Stomach (tissue), 9 donors: ENCODE measurements around the gene IDI1. TPM values are rescaled to one million over a fixed set of nuclear protein-coding genes. Genes with fewer than 3 reads are reported as not detected.

Experiments used
- DNase-seq, 2 donors: peaks; one replicate each; pipeline versions ENCODE4 v3.0.0 to v3.0.0-alpha.2; 2013 to 2019
- H3K27ac ChIP-seq, 5 donors: fragments of 200-600 bp in 4 of 5; sonication (generic) in 4 of 5; one replicate each; pipeline ENCODE4 v1.5.1; 2013 to 2019; ENCODE audit warnings: mild to moderate bottlenecking in 1 of 5, moderate library complexity in 1 of 5
- H3K27me3 ChIP-seq, 3 donors: fragments of 200-600 bp; sonication (generic); one replicate each; pipeline ENCODE4 v1.5.1; 2017 to 2019; ENCODE audit warnings: mixed run types in 1 of 3
- H3K36me3 ChIP-seq, 4 donors: fragments of 200-600 bp; sonication (generic); 1 replicate in 3 of 4; 2 replicates in 1 of 4; pipeline ENCODE4 v1.5.1; 2016 to 2019
- H3K4me1 ChIP-seq, 4 donors: fragments of 200-600 bp; sonication (generic); one replicate each; pipeline ENCODE4 v1.5.1; 2016 to 2019
- H3K4me3 ChIP-seq, 4 donors: fragments of 200-600 bp; sonication (generic) in 3 of 4; one replicate each; pipeline ENCODE4 v1.5.1; 2016 to 2019; ENCODE audit warnings: mild to moderate bottlenecking in 1 of 4
- H3K9me3 ChIP-seq, 4 donors: fragments of 200-600 bp; sonication (generic); one replicate each; pipeline ENCODE4 v1.5.1; 2016 to 2019
- EP300 ChIP-seq: sonication (generic); formaldehyde crosslinking; IDR thresholded peaks from one replicate; pipeline ENCODE4 v1.6.1; 2017; ENCODE audit warnings: antibody characterized with exemption
- POLR2A ChIP-seq, 4 donors: fragments of 450-650 bp; IDR thresholded peaks; one replicate each; pipeline ENCODE4 v1.6.1; 2016; ENCODE audit warnings: antibody characterized with exemption in 4 of 4, control low read depth in 2 of 4, mild to moderate bottlenecking in 1 of 4, moderate library complexity in 1 of 4
- POLR2AphosphoS5 ChIP-seq, 3 donors: sonication (generic); formaldehyde crosslinking; IDR thresholded peaks; one replicate each; pipeline ENCODE4 v1.6.1; 2016; ENCODE audit warnings: antibody characterized with exemption in 3 of 3
- WGBS, 5 donors: extraction: QIAGEN DNeasy Blood & Tissue Kit in 3 of 5; methylation state at CpG; one replicate each; pipeline versions ENCODE4 v1.1.5 to v1.1.7; 2013 to 2018; 5-methylcytosine and 5-hydroxymethylcytosine counted together
- intact Hi-C: fragments of 100-400 bp; cut with DNase I; formaldehyde crosslinking; loops from one replicate; pipeline ENCODE4 v1.15.1; 2023; ENCODE audit warnings: low total_unique reads
- polyA plus RNA-seq, 3 donors: library from polyadenylated mRNA; stranded (reverse); fragments of 200-250 nt; gene quantifications; one replicate each; pipeline ENCODE4 v1.2.3, GENCODE V29; 2013
- total RNA-seq, 5 donors: library from RNA; depleted of rRNA; stranded (reverse); fragments of >200 nt; gene quantifications; one replicate each; pipeline versions ENCODE4 v1.1.0 to v1.2.3, GENCODE V29; 2014 to 2016
- TF ChIP-seq, protein P1 (sequence below), 7 experiments: fragments of 450-650 bp in 4 of 7; fragments of 200-600 bp in 3 of 7; sonication (generic) in 3 of 7; IDR thresholded peaks; one replicate each; pipeline ENCODE4 v1.5.1; 2016 to 2019; ENCODE audit warnings: antibody characterized with exemption in 7 of 7, control low read depth in 2 of 7, mild to moderate bottlenecking in 1 of 7
- donor health status: healthy with polysubstance abuse.
- donor health status: Bipolar disorder and iron deficiency.
- donor health status: healthy.

IDI1 gene
- total and polyA plus RNA-seq, 8 donors: 18.4 to 79.1 (median 43.2) TPM

DNA sequence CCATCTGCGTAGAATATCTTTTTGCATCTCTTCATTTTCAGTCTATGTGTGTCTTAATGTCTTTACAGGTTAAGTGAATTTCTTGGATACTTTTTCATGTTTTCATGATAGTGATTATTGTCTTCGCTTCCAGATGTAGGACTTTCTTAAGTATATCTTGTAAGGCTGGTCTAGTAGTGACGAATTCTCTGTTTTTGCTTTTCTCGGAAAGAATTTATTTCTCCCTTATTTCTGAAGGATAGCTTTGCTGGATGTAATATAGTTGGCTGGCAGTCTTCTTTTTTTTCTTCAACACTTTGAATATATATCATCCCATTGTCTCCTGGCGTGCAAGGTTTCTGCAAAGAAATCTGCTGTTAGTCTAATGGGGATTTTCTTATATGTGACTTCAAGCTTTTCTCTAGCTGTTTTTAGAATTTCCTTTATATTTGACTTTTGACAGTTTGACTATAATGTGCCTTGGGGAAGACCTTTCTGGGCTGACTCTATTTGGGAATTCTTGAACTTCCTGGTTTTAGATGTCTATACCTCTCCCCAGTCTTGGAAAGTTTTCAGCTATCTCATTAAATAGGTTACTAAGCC, 46.4 kb downstream of the IDI1 start:
- Histone ChIP-seq H3K27me3 (no peaks in the 10 kb centered on the region), H3K27ac (no peak overlapping the region), H3K4me3 (no peak overlapping the region), H3K9me3 (peaks cover 0 to 13% (median 12%) of the 10 kb centered on the region in 4 donors), H3K4me1 (no peaks in the 10 kb centered on the region), H3K36me3 (peaks cover 98 to 100% (median 100%) of the 10 kb centered on the region in 4 donors)
- 97 to 99% (median 99%) methylated on average over 5 of the region's 5 CpGs for WGBS, 5 donors
- no peak for TF ChIP-seq POLR2A (IDR thresholded peaks at IDR 0.05)
- no peak for TF ChIP-seq EP300
- no peak for TF ChIP-seq POLR2AphosphoS5 (IDR thresholded peaks at IDR 0.05)
- TF ChIP-seq, protein P1, sequence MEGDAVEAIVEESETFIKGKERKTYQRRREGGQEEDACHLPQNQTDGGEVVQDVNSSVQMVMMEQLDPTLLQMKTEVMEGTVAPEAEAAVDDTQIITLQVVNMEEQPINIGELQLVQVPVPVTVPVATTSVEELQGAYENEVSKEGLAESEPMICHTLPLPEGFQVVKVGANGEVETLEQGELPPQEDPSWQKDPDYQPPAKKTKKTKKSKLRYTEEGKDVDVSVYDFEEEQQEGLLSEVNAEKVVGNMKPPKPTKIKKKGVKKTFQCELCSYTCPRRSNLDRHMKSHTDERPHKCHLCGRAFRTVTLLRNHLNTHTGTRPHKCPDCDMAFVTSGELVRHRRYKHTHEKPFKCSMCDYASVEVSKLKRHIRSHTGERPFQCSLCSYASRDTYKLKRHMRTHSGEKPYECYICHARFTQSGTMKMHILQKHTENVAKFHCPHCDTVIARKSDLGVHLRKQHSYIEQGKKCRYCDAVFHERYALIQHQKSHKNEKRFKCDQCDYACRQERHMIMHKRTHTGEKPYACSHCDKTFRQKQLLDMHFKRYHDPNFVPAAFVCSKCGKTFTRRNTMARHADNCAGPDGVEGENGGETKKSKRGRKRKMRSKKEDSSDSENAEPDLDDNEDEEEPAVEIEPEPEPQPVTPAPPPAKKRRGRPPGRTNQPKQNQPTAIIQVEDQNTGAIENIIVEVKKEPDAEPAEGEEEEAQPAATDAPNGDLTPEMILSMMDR (IDR thresholded peaks at IDR 0.05): no peak
- intact Hi-C loops: no loop called here
- DNase-seq: no peak

DNA sequence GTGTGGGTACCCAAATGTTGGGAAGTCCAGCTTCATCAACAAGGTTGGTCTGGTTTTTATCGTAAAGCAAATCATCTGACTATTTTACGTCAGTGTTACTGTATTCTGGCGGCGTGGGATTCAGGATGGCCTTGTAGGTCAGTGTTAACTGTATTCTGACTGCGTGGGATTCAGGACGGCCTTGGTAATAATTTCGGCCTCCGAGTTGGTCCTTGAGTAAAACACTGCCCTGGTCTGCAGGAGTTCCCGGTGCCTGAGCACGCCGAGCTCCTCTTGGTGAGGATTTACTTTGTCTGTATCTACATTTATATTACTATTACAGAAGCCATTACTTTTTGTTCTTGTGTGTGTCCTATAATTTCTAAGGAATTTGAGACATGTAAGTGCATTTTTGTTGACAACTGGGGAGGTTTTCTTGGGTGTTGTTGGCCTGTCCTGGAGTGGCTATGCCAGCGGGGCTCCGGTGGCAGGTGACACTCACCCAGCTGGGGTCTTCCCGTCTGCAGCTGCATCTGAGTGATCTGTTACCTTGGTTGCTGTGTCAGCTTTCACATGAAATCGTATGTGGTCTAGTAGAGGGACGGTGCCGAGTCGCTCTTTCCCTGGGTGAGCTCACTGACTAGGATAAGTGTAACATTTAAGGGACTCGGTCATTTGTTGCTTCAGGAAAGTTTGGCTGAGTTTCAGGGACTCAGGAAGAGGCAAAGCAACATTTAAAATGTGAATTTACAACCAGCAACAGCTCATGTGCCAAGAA, 51.5 kb downstream of the IDI1 start:
- 86 to 89% (median 88%) methylated on average over 19 of the region's 19 CpGs for WGBS, 5 donors
- Histone ChIP-seq H3K4me3 (no peak overlapping the region), H3K36me3 (peaks cover 76 to 100% (median 100%) of the 10 kb centered on the region in 4 donors), H3K9me3 (peaks cover 0 to 7% (median 6%) of the 10 kb centered on the region in 4 donors), H3K27me3 (no peaks in the 10 kb centered on the region), H3K27ac (no peak overlapping the region), H3K4me1 (no peaks in the 10 kb centered on the region)
- intact Hi-C loops: loop anchor here (10.0 kb wide), 2 partner anchors 47 to 73 kb away; partner anchors contain the start of gene IDI1
- TF ChIP-seq POLR2A (IDR thresholded peaks at IDR 0.05) (no peak), EP300 (no peak), POLR2AphosphoS5 (IDR thresholded peaks at IDR 0.05) (no peak)
- TF ChIP-seq, protein P1 (IDR thresholded peaks at IDR 0.05): no peak
- no peak for DNase-seq

DNA sequence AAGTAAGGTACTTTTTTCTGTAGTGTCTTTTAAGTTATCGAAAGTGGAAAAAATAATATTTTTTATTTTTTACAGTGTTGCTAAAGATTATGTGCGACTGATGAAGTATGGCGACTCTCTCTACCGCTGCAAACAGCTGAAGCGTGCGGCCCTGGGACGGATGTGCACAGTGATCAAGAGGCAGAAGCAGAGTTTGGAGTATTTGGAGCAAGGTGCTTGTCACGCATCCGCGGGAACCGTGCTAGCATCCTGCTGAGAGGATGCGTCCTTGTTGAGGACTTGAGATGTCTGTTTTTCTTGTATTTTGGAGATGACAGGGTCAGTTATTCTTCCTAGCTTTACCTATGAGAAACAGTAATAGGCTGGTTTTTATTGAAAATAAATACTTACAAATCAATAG, 52.9 kb downstream of the IDI1 start:
- H3K4me1 ChIP-seq: peaks cover 0 to 2% (median under 1%) of the 10 kb centered on the region in 4 donors
- H3K36me3 ChIP-seq: peaks cover 62 to 89% (median 87%) of the 10 kb centered on the region in 4 donors
- no peaks in the 10 kb centered on the region for H3K9me3 ChIP-seq
- intact Hi-C loops: loop anchor here (10.0 kb wide), 2 partner anchors 49 to 71 kb away; partner anchors contain the start of gene IDI1
- H3K27ac ChIP-seq: no peak overlapping the region
- DNase-seq: no peak
- no peaks in the 10 kb centered on the region for H3K27me3 ChIP-seq
- H3K4me3 ChIP-seq: no peak overlapping the region
- WGBS, 5 donors: 96 to 98% (median 97%) methylated on average over 12 of the region's 12 CpGs
- TF ChIP-seq, protein P1 (IDR thresholded peaks at IDR 0.05): no peak
- TF ChIP-seq POLR2A (IDR thresholded peaks at IDR 0.05) (no peak), EP300 (no peak), POLR2AphosphoS5 (IDR thresholded peaks at IDR 0.05) (no peak)

DNA sequence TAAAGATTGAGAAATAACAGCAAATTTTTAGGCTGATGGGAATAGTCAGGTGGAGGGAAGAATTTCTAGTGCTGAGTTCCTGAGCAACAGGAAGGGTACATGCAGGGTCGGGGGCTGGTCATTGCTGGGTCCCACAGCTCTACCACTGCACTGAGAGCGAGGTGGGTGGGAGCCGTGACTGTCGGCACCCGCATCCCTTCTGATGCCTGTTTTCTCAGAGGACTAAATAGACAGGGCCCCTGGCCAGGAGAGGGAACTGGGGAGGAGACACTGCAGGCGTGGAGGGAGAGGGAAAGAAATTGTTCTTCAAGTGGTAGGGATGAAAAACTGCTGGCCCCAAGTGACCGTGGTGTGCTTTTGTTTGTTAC, 53.4 kb downstream of the IDI1 start:
- WGBS, 5 donors: 89 to 96% (median 92%) methylated on average over 7 of the region's 7 CpGs
- intact Hi-C loops: loop anchor here (10.0 kb wide), 2 partner anchors 49 to 71 kb away; partner anchors contain the start of gene IDI1
- TF ChIP-seq POLR2AphosphoS5 (IDR thresholded peaks at IDR 0.05) (no peak), EP300 (no peak), POLR2A (IDR thresholded peaks at IDR 0.05) (no peak)
- TF ChIP-seq, protein P1 (IDR thresholded peaks at IDR 0.05): no peak
- Histone ChIP-seq H3K9me3 (no peaks in the 10 kb centered on the region), H3K4me3 (no peak overlapping the region), H3K36me3 (peaks cover 58 to 84% (median 84%) of the 10 kb centered on the region in 4 donors), H3K27ac (no peak overlapping the region), H3K4me1 (peaks cover 0 to 7% (median 3%) of the 10 kb centered on the region in 4 donors), H3K27me3 (no peaks in the 10 kb centered on the region)
- no peak for DNase-seq
